ENCODE results near the gene TRMT1.
"Not testable (repeated sequence)": the region's sequence is repeated elsewhere in the genome, so short reads cannot be mapped to it uniquely, and the experiment has no call there.

DNA sequence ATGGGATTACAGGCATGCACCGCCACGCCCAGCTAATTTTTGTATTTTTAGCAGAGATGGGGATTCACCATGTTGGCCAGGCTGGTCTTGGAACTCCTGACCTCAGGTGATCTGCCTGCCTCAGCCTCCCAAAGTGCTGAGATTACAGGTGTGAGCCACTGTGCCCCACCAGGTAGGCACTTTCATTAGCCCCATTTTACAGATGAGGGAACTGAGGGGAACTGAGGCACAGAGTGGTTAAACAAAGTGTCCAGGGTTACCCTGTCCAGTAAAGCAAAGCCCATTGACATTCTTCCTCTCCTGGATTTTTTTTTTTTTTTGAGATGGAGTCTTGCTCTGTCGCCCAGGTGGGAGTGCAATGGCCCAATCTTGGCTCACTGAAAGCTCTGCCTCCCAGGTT is 49.6 kb upstream of the TRMT1 start:
- TF ChIP-seq, protein P1, sequence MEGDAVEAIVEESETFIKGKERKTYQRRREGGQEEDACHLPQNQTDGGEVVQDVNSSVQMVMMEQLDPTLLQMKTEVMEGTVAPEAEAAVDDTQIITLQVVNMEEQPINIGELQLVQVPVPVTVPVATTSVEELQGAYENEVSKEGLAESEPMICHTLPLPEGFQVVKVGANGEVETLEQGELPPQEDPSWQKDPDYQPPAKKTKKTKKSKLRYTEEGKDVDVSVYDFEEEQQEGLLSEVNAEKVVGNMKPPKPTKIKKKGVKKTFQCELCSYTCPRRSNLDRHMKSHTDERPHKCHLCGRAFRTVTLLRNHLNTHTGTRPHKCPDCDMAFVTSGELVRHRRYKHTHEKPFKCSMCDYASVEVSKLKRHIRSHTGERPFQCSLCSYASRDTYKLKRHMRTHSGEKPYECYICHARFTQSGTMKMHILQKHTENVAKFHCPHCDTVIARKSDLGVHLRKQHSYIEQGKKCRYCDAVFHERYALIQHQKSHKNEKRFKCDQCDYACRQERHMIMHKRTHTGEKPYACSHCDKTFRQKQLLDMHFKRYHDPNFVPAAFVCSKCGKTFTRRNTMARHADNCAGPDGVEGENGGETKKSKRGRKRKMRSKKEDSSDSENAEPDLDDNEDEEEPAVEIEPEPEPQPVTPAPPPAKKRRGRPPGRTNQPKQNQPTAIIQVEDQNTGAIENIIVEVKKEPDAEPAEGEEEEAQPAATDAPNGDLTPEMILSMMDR (IDR thresholded peaks at IDR 0.05; ENCODE audit: low read length), result not testable (repeated sequence)
- TF ChIP-seq EZH2 (IDR thresholded peaks at IDR 0.05; ENCODE audit: borderline replicate concordance, low read length), result not testable (repeated sequence)
